AML-193 (cell line): ENCODE results near the gene HSD17B14.

Experiments used
- DNase-seq, 2 experiments: peaks; one replicate each; lab custom pipeline; 2025; lab: John Stamatoyannopoulos, UW

The HSD17B14 gene

DNA sequence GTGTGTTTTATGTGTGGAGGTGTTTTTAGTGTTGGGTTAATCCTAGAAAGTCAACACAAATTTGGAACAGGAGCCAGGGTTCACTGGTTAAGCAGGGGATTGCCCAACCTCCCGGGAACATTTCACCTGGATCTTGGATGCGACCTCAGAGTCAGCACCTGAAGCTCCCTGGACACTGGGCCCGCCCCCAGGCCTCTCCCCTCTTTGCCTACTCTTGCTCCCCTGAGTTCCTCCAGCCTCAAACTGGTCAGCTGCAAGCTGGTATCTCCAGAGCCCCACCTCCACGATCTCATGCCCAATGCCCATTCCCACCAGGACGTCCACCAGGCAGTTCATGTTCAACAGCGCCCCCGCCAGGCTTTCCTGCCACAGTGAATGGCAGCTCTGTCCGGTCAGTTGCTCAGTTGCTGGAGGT lies 9.7 kb downstream of the HSD17B14 start:
- no peak for DNase-seq

DNA sequence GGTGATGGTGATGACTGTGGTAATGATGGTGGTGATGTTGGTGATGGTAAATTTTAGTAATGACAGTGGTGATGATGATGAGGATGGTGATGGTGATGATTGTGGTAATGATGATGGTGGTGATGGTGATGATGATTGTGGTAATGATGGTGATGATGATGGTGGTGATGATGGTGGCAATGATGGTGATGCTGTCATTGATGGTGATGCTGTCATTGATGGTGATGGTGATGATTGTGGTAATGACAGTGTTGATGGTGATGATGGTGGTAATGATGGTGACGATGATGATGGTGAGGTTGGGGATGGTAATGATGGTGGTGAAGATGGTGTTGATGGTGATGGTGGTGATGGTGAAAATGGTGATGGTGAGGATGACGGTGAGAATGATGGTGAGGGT lies 13.8 kb downstream of the HSD17B14 start:
- DNase-seq, result no peak

- DNase-seq, result no peak
Observed at GRCh38 chr19:48821633-48822032, 14.7 kb downstream of the HSD17B14 start.

DNA sequence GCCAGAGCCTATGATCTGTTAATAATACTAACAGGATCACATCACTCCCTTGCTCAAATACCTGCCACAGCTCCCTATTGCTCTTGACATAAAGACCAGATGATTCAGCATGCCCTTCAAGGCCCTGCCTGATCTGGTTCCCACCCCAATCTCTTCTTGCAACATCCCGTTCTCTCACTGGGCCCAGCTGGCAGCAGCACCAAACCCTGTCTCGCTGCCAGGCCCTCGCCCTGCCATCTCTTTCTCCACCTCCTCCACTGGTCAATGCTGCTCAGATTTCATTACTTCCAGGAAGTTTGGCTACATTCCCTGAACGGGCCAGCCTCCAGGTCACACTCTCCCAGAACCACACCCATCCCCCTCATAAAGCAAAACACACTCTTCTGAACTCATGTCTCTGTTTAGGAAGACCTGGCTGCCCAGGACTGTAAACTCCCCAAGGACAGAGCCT lies 16.9 kb downstream of the HSD17B14 start:
- DNase-seq, result no peak

GRCh38 chr19:48818234-48818820 lies 18.0 kb downstream of the HSD17B14 start:
- no peak for DNase-seq

- DNase-seq, result no peak
Observed at GRCh38 chr19:48817585-48818124, 18.6 kb downstream of the HSD17B14 start.

- DNase-seq, result no peak
Observed at GRCh38 chr19:48815870-48816501, 20.3 kb downstream of the HSD17B14 start.

GRCh38 chr19:48814895-48815294 lies 21.4 kb downstream of the HSD17B14 start:
- DNase-seq, result no peak

DNA sequence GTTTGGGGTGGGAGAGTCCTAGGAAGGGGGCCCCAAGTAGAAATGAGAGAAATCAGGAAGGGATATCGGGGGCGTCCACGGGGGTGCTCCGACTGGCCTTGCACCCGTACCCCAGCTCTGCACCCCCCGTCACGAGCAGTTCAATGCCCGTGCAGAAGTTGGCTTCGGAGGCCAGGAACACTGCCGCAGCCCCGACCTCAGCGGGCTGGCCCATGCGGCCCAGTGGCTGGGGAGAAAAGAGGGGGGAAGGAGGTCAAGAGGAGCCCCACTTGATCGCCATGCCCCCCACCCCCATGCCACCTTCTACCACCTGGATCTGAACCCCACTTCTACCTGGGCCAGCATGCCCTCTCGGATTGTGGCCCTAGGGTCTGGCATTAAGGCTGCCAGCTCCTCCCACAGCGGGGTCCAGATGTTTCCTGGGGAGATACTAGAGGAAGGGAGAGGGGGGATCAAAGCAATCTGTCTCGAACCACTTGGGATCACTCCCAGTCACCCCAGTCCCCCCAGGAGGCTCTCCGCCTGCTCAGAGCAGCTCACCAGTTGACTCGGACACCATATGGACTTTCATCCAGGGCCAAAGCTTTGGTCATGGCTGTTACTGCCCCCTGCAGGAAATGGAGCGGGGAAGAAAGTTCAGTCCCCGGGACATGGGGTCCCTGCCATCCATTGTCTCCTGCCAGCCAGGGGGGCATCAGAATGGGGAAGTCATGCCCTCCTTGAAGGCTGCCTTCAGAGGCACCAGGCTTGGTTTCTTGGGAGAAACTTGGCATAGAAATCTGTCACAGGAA lies 23.0 kb downstream of the HSD17B14 start:
- DNase-seq, result no peak

DNA sequence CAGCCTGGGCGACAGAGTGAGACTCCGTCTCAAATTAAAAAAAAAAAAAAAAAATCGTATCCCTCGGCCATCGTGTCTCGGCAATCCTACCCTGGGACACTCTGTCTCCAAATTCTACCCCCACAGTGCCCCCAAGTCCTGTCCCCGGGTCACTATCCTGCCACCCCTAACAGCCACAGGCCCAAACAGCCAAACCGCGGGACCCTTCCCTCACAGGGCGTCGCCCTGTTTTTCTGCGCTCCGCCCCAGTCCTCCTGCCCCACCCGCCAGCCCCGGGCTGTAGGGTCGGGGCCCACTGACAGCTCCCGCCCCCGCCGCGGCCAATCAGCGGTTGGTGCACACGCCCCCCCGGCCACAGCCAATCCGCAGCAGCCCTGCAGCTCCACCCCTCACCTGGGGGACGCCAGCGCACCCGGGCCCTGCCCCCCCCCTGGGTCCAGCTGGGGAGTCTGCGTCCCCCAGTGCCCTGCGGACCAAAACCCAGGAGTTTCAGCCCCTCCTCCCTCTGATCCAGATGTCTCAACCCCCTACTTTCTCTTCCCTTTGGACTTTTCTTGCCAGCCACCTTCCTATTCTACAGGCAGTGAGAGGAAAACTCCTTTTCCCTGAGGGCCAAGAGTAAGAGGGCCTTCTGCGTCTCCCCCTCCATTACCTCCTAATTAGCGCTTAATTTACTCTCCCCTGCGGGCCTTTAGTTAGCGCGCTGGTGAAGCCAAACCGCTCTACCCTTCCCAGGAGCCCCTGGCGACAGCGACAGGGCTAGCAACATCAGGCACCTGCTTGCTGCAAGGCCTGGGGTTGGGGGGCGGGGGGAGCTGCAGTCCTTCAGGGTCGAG lies 24.0 kb downstream of the HSD17B14 start:
- DNase-seq, result peak; percentile 39 to 45

GRCh38 chr19:48810151-48810550 lies 26.1 kb downstream of the HSD17B14 start:
- DNase-seq, result no peak

DNA sequence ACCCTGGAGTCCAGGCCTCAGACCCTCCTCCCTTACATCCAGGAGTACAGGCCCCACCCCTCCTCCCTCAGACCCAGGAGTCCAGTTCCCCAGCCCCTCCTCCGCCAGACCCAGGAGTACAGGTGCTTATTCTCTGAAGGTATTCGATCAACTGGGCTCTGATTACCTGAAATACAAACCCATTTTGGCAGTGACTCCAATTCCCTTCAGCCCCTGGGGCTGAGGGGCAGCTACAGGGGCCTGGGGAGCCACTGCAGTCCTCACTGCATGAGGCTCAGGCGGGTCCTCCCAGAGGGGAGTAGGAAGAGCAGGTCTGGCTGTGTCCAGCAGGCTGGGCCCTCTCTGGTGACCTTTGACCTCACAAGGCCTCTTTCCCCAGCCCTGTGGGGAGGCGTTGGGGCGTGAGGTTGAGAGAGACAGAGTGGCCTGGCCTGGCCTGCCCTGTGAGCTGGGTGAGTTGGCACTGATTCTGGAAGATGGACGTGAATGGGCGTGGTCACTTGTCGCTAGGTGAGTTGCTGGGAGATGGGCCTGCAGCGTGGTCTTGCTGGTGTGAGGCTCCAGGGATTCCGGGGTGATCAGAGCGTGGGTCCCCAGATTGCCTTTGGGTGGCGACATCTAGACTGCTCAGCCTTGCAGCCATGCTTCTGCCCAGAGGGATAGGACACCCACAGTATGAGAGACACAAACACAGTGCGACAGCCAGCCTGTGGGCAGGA lies 28.5 kb downstream of the HSD17B14 start:
- DNase-seq, result no peak

GRCh38 chr19:48806818-48807589 lies 29.3 kb downstream of the HSD17B14 start:
- peak in 1 of 2 experiments; percentile 25 for DNase-seq

DNA sequence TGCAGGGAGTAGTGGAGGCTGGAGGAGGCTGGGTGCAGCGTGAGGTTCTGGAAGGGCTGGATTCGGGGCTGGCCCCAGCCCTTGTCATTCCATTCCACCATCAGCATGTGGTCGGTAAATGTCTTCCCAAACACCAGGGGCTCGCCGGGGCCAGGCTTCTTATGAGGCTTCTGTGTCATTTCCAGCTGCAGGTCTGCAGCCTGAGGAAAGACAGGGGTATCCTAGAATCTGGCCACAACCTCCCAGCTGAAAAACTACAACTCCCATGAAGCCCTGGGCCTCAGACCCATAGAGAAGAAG lies 29.8 kb downstream of the HSD17B14 start:
- peak in 1 of 2 experiments; percentile 30 for DNase-seq

GRCh38 chr19:48805452-48805851 lies 30.8 kb downstream of the HSD17B14 start:
- DNase-seq, result no peak

GRCh38 chr19:48804496-48804895 lies 31.8 kb downstream of the HSD17B14 start:
- DNase-seq, result no peak

- DNase-seq, result no peak
Observed at GRCh38 chr19:48802623-48803022, 33.7 kb downstream of the HSD17B14 start.

GRCh38 chr19:48799358-48800300 lies 36.7 kb downstream of the HSD17B14 start:
- no peak for DNase-seq

DNA sequence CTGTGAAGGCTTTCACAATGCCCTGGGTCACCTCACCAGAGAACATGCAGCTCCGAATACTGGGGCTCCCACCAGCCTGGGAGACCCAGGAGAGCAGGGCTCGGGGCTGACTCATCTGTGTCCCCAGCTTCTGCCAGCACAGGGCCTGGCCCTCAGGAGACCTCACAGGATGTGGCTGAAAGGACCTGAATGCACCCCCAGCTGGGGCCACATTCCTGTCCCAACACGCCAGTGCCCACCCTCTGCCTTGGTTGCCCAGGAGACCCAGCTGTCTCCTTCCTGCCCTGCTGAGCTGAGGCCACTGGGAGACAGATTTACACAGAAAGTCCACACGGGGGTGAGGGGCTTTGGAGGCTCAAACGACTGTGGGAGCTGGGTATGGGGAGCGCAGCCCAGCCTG lies 37.4 kb downstream of the HSD17B14 start:
- no peak for DNase-seq

GRCh38 chr19:48797103-48797502 lies 39.2 kb downstream of the HSD17B14 start:
- no peak for DNase-seq
